ENCODE measurements around the gene WDR36.

DNA sequence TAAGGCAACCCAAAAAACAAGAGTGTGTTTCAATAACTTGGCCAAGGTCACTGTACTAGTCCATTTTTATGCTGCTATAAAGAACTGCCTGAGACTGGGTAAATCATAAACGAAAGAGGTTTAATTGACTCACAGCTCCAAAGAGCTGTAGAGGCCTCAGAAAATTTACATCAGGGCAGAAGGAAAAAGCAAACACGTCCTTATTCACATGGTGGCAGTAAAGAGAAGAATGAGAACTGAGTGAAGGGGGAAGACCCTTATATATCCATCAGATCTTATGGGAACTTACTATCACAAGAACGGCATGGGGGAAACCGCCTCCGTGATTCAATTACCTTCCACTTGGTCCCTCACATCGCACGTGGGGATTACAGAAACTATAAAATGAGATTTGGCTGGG, 67.7 kb downstream of the WDR36 start:
- TF ChIP-seq, protein P1, sequence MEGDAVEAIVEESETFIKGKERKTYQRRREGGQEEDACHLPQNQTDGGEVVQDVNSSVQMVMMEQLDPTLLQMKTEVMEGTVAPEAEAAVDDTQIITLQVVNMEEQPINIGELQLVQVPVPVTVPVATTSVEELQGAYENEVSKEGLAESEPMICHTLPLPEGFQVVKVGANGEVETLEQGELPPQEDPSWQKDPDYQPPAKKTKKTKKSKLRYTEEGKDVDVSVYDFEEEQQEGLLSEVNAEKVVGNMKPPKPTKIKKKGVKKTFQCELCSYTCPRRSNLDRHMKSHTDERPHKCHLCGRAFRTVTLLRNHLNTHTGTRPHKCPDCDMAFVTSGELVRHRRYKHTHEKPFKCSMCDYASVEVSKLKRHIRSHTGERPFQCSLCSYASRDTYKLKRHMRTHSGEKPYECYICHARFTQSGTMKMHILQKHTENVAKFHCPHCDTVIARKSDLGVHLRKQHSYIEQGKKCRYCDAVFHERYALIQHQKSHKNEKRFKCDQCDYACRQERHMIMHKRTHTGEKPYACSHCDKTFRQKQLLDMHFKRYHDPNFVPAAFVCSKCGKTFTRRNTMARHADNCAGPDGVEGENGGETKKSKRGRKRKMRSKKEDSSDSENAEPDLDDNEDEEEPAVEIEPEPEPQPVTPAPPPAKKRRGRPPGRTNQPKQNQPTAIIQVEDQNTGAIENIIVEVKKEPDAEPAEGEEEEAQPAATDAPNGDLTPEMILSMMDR (conservative IDR thresholded peaks at IDR 0.05): no peak
- no peak for TF ChIP-seq EZH2 (IDR thresholded peaks at IDR 0.05; ENCODE audit: low read depth)

All from PC-9 (cell line).